Activated T-helper 17 cell treated with anti-CD3 and anti-CD28 coated beads, Interleukin-2, amount 50 U/mL, for 72 hours (primary cell): ENCODE results near the gene INPP5B. TPM values are rescaled to one million over a fixed set of nuclear protein-coding genes. Genes with fewer than 3 reads are reported as not detected.

ENCODE experiments used
- ATAC-seq: fragments of 150-1000 bp; cut with Tn5 transposase; replicated peaks from 2 replicates; pipeline ENCODE4 v1.10.0; 2021; ENCODE audit warnings: mild to moderate bottlenecking, moderate library complexity
- H3K27ac Mint-ChIP-seq: one replicate; pipeline ENCODE4 v1.8.0; 2022; ENCODE audit warnings: mixed read lengths
- H3K27me3 Mint-ChIP-seq: one replicate; pipeline ENCODE4 v1.8.0; 2022; ENCODE audit warnings: mixed read lengths
- H3K36me3 Mint-ChIP-seq: one replicate; pipeline ENCODE4 v1.8.0; 2022; ENCODE audit warnings: low read depth, mild to moderate bottlenecking, mixed read lengths
- H3K4me1 Mint-ChIP-seq: one replicate; pipeline ENCODE4 v1.8.0; 2022; ENCODE audit warnings: mixed read lengths
- H3K4me3 Mint-ChIP-seq: one replicate; pipeline ENCODE4 v1.8.0; 2022; ENCODE audit warnings: mild to moderate bottlenecking, mixed read lengths
- H3K9me3 Mint-ChIP-seq: one replicate; pipeline ENCODE4 v1.8.0; 2022; ENCODE audit warnings: mixed read lengths
- total RNA-seq, 2 donors: library from RNA; stranded (reverse); gene quantifications; one replicate each; pipeline ENCODE4 v1.2.3, GENCODE V29; 2022

Gene INPP5B
- total RNA-seq, 2 donors from 2014 or later = 21.6 to 26.9 TPM

DNA sequence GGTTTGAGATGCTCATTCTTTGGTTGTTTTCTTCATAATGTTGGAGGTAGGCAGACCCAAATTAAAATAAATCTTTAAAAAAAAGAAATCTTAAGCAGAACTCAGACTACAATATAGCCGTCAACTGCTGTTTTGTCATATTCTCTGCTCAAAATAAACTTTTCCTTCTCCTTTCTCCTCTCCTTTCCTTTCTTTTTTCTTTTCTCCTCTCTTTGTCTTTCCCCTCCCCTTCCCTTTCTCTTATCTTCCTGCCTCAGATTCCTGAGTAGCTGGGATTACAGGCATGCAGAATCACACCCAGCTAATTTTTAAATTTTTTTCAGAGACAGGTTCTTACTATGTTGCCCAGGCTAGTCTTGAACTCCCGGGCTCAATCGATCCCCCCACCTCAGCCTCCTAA is 62.7 kb downstream of the INPP5B start:
- Mint-ChIP-seq H3K4me1 (peaks cover 6% of the 10 kb centered on the region), H3K36me3 (peaks cover 91% of the 10 kb centered on the region), H3K9me3 (no peaks in the 10 kb centered on the region), H3K27me3 (no peaks in the 10 kb centered on the region), H3K27ac (peak overlapping the region; percentile 84), H3K4me3 (no peak overlapping the region)
- no peak for ATAC-seq

DNA sequence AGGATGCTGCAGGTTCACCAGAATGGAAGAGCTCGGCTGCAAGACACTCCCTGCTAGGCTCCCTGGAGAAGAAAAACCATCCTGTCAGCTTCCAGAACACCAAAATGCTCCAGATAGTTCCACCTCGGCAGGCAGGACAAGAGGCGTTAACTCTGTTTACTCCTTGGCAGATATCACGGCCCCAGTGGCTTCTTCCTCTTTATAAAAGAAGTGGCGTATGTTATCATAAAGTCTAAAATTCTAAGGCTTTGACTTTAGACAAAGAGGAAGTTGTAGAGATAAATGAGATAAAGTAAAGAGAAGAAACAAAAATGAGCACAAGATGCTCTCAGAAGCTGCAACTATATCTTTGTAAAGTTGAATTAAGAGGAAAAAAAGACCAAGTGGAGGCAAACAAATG is 63.2 kb downstream of the INPP5B start:
- Mint-ChIP-seq H3K9me3 (no peaks in the 10 kb centered on the region), H3K27ac (peak overlapping the region; percentile 84), H3K4me1 (peaks cover 6% of the 10 kb centered on the region), H3K27me3 (no peaks in the 10 kb centered on the region), H3K4me3 (no peak overlapping the region), H3K36me3 (peaks cover 91% of the 10 kb centered on the region)
- ATAC-seq = no peak

- no peaks in the 10 kb centered on the region for H3K9me3 Mint-ChIP-seq
- peaks cover 85% of the 10 kb centered on the region for H3K36me3 Mint-ChIP-seq
- no peak for ATAC-seq
- peaks cover 6% of the 10 kb centered on the region for H3K4me1 Mint-ChIP-seq
- no peaks in the 10 kb centered on the region for H3K27me3 Mint-ChIP-seq
- H3K4me3 Mint-ChIP-seq = no peak overlapping the region
- H3K27ac Mint-ChIP-seq = no peak overlapping the region
Measured at GRCh38 chr1:37879865-37880264, 67.0 kb downstream of the INPP5B start.

GRCh38 chr1:37878071-37878470 is 68.8 kb downstream of the INPP5B start:
- ATAC-seq = no peak
- no peaks in the 10 kb centered on the region for H3K4me1 Mint-ChIP-seq
- H3K27me3 Mint-ChIP-seq = no peaks in the 10 kb centered on the region
- no peak overlapping the region for H3K4me3 Mint-ChIP-seq
- no peak overlapping the region for H3K27ac Mint-ChIP-seq
- H3K36me3 Mint-ChIP-seq = peaks cover 89% of the 10 kb centered on the region
- no peaks in the 10 kb centered on the region for H3K9me3 Mint-ChIP-seq

- Mint-ChIP-seq H3K4me1 (no peaks in the 10 kb centered on the region), H3K27ac (no peak overlapping the region)
Measured at GRCh38 chr1:37875833-37876232, 71.0 kb downstream of the INPP5B start.

DNA sequence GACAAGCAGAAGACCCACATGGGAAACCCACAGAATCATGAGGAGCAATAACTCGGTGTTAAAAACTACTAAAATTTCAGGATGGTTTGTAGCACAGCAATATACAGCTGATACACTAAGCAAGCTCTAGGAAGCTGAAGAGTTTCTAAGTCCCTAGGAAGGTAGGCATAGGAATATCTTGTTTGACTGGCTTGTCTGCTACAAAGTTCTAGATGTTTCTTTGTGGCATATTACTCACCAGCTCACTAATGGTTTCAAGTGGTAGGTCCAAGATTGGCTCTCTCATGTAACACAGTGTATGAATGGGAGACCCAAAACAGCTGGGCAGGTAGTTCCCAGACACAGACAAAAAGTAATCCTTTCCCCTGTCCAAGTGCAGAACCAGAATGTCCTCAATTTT is 74.2 kb downstream of the INPP5B start:
- ATAC-seq = no peak
- Mint-ChIP-seq H3K27ac (no peak overlapping the region), H3K9me3 (no peaks in the 10 kb centered on the region), H3K4me1 (no peaks in the 10 kb centered on the region), H3K36me3 (peaks cover 87% of the 10 kb centered on the region), H3K4me3 (no peak overlapping the region), H3K27me3 (no peaks in the 10 kb centered on the region)

More at GRCh38 chr1:37875833-37876232, 71.0 kb downstream of the INPP5B start:
- Mint-ChIP-seq H3K36me3 (peaks cover 86% of the 10 kb centered on the region), H3K9me3 (no peaks in the 10 kb centered on the region), H3K27me3 (no peaks in the 10 kb centered on the region), H3K4me3 (no peak overlapping the region)
- ATAC-seq = no peak

- Mint-ChIP-seq H3K36me3 (peaks cover 81% of the 10 kb centered on the region), H3K27me3 (no peaks in the 10 kb centered on the region)
- ATAC-seq = no peak
Measured at GRCh38 chr1:37868466-37868865, 78.4 kb downstream of the INPP5B start.

DNA sequence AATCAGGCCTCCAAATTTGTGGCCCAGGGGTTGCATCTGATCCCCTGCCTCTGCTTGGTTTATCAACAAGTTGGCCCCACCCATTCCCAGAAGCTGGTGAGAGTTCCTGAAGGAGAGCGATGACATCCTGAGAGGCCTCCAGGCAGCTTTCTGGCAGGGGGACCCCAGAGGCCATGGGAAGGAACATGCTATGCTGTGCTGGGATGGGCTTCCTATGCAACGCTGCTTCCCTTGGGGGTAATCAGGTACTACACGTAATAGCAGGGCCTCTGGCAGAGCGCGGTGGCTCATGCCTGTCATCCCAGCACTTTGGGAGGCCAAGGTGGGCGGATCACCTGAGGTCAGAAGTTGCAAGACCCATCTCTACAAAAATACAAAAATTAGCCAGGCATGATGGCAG is 79.1 kb downstream of the INPP5B start:
- Mint-ChIP-seq H3K4me3 (no peak overlapping the region), H3K36me3 (peaks cover 75% of the 10 kb centered on the region), H3K9me3 (no peaks in the 10 kb centered on the region), H3K27me3 (no peaks in the 10 kb centered on the region), H3K27ac (no peak overlapping the region), H3K4me1 (peaks cover 6% of the 10 kb centered on the region)
- no peak for ATAC-seq

More at GRCh38 chr1:37868466-37868865, 78.4 kb downstream of the INPP5B start:
- Mint-ChIP-seq H3K4me3 (no peak overlapping the region), H3K27ac (no peak overlapping the region), H3K4me1 (peaks cover 6% of the 10 kb centered on the region), H3K9me3 (no peaks in the 10 kb centered on the region)

DNA sequence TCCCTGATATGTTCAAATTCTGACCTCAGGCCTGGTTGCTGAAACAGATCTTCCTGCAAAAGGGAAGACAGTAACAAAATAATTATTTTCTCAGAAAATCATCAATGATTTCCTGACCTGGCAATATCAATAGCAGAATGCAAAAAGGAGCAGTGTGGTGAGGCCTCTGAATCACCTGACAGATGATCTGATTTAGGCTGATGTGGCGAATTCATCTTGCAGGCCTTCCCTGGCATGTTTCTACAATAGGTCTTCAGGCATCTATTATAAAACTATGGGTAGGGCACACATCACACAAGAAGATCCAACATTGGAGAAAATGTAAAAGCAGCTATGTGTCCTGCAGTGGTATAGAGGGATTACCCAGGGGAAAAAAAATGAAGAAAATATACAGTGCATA is 80.4 kb downstream of the INPP5B start:
- peaks cover 14% of the 10 kb centered on the region for H3K4me1 Mint-ChIP-seq
- H3K27ac Mint-ChIP-seq = peak overlapping the region; percentile 13
- no peak for ATAC-seq
- H3K27me3 Mint-ChIP-seq = no peaks in the 10 kb centered on the region
- H3K9me3 Mint-ChIP-seq = no peaks in the 10 kb centered on the region
- no peak overlapping the region for H3K4me3 Mint-ChIP-seq
- peaks cover 73% of the 10 kb centered on the region for H3K36me3 Mint-ChIP-seq

GRCh38 chr1:37865348-37866120 is 81.3 kb downstream of the INPP5B start:
- Mint-ChIP-seq H3K4me1 (peaks cover 14% of the 10 kb centered on the region), H3K9me3 (no peaks in the 10 kb centered on the region), H3K27ac (peak overlapping the region; percentile 13), H3K4me3 (no peak overlapping the region), H3K36me3 (peaks cover 64% of the 10 kb centered on the region), H3K27me3 (no peaks in the 10 kb centered on the region)
- ATAC-seq = peak; percentile 93

DNA sequence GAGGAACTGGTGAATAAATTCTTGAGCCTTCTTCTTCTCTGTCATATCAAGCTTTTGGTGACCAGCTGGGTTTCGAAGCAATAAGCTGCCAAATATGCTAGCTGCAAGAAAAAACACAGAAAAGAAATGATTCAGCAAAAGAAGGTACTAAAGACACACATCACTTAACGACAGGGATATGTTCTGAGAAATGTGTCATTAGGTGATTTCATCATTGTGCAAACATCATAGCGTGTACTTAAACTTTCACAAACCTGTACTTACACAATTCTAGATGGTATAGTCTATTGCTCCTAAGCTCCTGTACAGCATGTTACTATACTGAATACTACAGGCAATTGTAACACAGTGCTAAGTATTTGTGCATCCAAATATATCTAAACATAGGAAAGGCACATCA is 84.5 kb downstream of the INPP5B start:
- Mint-ChIP-seq H3K36me3 (peaks cover 50% of the 10 kb centered on the region), H3K27me3 (no peaks in the 10 kb centered on the region), H3K4me3 (peak overlapping the region; percentile 43), H3K27ac (peak overlapping the region; percentile 31), H3K4me1 (peaks cover 23% of the 10 kb centered on the region), H3K9me3 (no peaks in the 10 kb centered on the region)
- peak; percentile 5 for ATAC-seq

GRCh38 chr1:37861151-37861550 is 85.7 kb downstream of the INPP5B start:
- peaks cover 52% of the 10 kb centered on the region for H3K36me3 Mint-ChIP-seq
- ATAC-seq = no peak
- no peaks in the 10 kb centered on the region for H3K27me3 Mint-ChIP-seq
- peaks cover 27% of the 10 kb centered on the region for H3K4me1 Mint-ChIP-seq
- peak overlapping the region; percentile 88 for H3K4me3 Mint-ChIP-seq
- no peaks in the 10 kb centered on the region for H3K9me3 Mint-ChIP-seq
- no peak overlapping the region for H3K27ac Mint-ChIP-seq

DNA sequence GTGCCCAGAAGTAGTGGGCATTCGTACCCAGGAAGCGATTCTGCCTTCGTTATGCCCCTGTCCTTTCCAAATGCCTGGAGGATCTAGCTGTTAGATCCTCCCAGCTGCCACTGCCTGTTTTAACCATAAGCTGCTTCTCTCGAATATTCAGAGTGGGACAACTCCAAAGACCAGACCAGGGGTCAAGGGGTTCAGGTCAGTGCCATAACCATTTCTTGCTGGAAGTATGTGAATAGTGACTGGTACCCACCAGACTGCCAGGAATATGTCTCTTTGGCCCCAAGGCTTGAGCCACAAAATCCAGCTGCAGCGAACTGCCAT is 86.5 kb downstream of the INPP5B start:
- no peak for ATAC-seq
- H3K36me3 Mint-ChIP-seq = peaks cover 55% of the 10 kb centered on the region
- H3K27me3 Mint-ChIP-seq = no peaks in the 10 kb centered on the region
- peak overlapping the region; percentile 88 for H3K4me3 Mint-ChIP-seq
- H3K9me3 Mint-ChIP-seq = no peaks in the 10 kb centered on the region
- peak overlapping the region; percentile 91 for H3K27ac Mint-ChIP-seq
- H3K4me1 Mint-ChIP-seq = peaks cover 24% of the 10 kb centered on the region

DNA sequence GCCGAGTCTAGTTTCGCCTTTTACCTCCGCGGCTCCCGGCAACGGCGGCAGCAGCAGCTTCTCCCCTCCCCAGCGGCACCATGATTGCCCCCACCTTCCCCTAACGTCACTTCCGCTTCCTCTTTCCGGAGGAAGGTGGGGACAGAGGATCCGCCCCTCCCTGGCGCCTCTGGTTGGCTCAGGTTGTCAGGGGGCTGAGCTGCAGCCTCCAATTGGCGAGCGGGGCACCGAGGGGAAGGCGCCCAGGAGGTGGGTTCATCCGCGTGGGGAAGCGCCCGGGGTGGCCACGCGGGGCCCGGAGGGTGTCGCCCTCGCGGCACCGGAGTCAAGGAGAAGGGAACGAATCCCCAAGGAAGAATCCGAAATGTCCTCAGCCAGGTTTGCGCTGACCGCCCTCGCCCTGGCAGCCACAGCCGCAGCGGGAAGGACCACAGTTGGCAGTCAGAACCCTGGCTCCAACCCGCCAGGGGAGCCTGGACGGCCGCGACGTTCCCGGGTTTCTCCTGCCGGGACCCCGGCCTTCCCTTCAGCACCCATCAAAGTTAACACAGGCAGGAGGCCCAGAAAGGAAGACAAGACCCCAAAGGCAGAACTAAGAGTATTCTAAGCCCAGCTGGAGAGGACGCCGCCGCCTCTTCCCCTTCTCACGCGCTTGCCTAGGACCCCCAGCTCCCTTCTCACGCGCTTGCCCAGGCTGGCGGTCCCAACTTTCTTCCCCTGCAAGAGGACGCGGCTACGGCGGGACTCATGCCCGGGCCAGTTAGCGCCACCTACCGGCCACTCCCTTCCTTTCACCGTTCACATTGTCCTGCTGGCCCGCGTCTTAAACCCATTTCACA is 87.1 kb downstream of the INPP5B start, which contains the start of gene MTF1:
TSS of gene MTF1 (minus strand) at position 86 of the 839 bp plus-strand sequence. CDS start 1,934 bp downstream, outside the sequence.
- no peaks in the 10 kb centered on the region for H3K9me3 Mint-ChIP-seq
- H3K27me3 Mint-ChIP-seq = no peaks in the 10 kb centered on the region
- H3K27ac Mint-ChIP-seq = peak within 1 kb of the TSS; percentile 91
- peak within 1 kb of the TSS; percentile 88 for H3K4me3 Mint-ChIP-seq
- peak; percentile 99 for ATAC-seq
- peaks cover 24% of the 10 kb centered on the region for H3K4me1 Mint-ChIP-seq
- H3K36me3 Mint-ChIP-seq = peaks cover 56% of the 10 kb centered on the region
